GM10847 (cell line): Measurements from ENCODE around the gene RIOX2.

Experiments
- POLR2A ChIP-seq: IDR thresholded peaks from 2 replicates; pipeline ENCODE4 v1.6.1; 2011; ENCODE audit not compliant: insufficient read length; ENCODE audit errors: extremely low read depth

RIOX2 gene

GRCh38 chr3:97969541-97969940, 2.7 kb downstream of the RIOX2 start:
- no peak for TF ChIP-seq POLR2A

GRCh38 chr3:97968376-97968775, 3.9 kb downstream of the RIOX2 start:
- TF ChIP-seq POLR2A: no peak

GRCh38 chr3:97967966-97968365, 4.3 kb downstream of the RIOX2 start:
- no peak for TF ChIP-seq POLR2A

GRCh38 chr3:97960993-97961766, 11.1 kb downstream of the RIOX2 start:
- no peak for TF ChIP-seq POLR2A

GRCh38 chr3:97960551-97960950, 11.7 kb downstream of the RIOX2 start:
- TF ChIP-seq POLR2A: no peak

- no peak for TF ChIP-seq POLR2A
Observed at GRCh38 chr3:97959872-97960271, 12.4 kb downstream of the RIOX2 start.

- TF ChIP-seq POLR2A: no peak
Observed at GRCh38 chr3:97958796-97959195, 13.4 kb downstream of the RIOX2 start.

GRCh38 chr3:97958396-97958795, 13.8 kb downstream of the RIOX2 start:
- TF ChIP-seq POLR2A: no peak

- TF ChIP-seq POLR2A: no peak
Observed at GRCh38 chr3:97957617-97958311, 14.5 kb downstream of the RIOX2 start.

- no peak for TF ChIP-seq POLR2A
Observed at GRCh38 chr3:97956051-97956450, 16.2 kb downstream of the RIOX2 start.

GRCh38 chr3:97954228-97954827, 17.9 kb downstream of the RIOX2 start:
- TF ChIP-seq POLR2A: no peak

GRCh38 chr3:97952872-97953271, 19.4 kb downstream of the RIOX2 start:
- TF ChIP-seq POLR2A: no peak

GRCh38 chr3:97952280-97952679, 20.0 kb downstream of the RIOX2 start:
- TF ChIP-seq POLR2A: no peak

- TF ChIP-seq POLR2A: no peak
Observed at GRCh38 chr3:97950360-97950759, 21.9 kb downstream of the RIOX2 start.

GRCh38 chr3:97949743-97950142, 22.5 kb downstream of the RIOX2 start:
- no peak for TF ChIP-seq POLR2A

GRCh38 chr3:97949110-97949485, 23.1 kb downstream of the RIOX2 start:
- TF ChIP-seq POLR2A: no peak
